NCI-H1694 (cell line): ENCODE results near the gene ZNF132.
A peak's percentile ranks its signal among the peaks of the same experiment; 100 is the strongest.
"Not testable (repeated sequence)": the region's sequence is repeated elsewhere in the genome, so short reads cannot be mapped to it uniquely, and the experiment has no call there.

Experiments used
- DNase-seq: peaks from one replicate; lab custom pipeline; 2025; lab: John Stamatoyannopoulos, UW

The ZNF132 gene

GRCh38 chr19:58406818-58407657 lies 32.9 kb downstream of the ZNF132 start:
- no peak for DNase-seq

GRCh38 chr19:58403920-58404478 lies 36.0 kb downstream of the ZNF132 start:
- not testable (repeated sequence) for DNase-seq

DNA sequence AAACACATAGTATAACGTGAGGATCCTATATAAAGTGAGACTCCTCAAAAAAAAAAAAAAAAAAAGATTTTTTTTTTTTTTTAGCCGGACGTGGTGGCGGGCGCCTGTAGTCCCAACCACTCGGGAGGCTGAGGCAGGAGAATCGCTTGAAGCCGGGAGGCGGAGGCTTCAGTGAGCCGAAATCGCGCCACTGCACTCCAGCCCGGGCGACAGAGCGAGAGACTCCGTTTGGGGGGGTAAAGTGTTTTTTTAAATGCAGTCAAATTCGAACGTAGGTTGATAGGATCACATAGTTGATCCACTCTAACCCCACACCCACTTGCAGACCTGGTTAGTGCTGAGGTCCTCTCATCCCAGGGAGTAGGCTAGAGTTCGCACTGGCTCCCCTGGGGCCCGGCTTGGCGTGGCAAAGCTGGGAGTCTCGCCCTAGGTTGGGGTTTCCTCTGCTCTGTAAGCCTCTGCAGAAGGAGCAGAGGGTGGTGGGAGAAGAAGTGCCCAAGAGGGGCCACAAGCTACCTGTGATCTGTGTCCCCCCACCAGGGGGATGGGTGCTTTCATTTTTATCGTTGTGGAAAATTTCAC lies 38.0 kb downstream of the ZNF132 start:
- no peak for DNase-seq

DNA sequence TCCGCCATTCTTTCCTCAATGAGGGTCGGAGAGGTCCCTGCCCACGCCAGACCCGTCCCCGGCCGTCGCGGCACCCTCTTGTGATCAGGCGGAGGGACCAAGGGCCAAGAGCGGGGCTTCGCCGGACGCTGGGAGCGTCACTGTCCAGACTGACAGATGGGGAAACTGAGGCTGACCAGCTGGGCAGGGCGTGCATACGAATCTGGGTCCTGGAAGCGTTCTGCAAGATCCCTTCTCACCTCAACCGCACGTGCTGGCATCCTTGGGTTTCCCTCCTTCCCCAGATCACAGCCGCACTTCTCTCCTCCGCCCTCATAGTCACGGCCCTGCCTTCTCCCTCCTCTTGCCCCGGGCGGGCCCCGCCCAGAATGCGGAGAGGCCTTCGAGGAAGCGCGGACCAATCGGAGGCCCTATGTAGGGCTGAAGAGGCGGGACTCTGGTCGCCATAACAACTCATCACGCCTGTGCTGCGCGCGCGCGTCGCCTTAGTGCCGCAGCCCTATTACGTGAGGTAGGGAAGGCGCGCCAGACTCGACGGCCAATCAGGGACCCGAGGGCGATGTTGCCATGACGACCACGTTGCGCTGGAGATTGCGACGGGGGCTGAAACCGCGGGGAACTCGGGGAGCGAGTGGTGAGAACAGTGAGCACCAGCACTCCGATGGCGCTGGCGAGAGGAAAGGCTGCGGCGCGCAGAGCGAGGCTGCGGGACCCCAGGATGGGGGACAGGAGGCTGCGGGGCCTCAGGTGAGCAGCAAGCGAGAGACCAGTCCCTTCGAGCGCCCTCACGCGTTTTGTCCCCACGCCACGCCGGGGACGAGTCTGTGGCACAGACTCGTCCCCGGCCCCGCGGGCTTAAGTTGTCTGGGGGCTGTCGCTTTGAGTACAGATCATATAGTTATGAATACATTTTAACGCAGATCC lies 38.8 kb downstream of the ZNF132 start:
- DNase-seq = peak; percentile 99

DNA sequence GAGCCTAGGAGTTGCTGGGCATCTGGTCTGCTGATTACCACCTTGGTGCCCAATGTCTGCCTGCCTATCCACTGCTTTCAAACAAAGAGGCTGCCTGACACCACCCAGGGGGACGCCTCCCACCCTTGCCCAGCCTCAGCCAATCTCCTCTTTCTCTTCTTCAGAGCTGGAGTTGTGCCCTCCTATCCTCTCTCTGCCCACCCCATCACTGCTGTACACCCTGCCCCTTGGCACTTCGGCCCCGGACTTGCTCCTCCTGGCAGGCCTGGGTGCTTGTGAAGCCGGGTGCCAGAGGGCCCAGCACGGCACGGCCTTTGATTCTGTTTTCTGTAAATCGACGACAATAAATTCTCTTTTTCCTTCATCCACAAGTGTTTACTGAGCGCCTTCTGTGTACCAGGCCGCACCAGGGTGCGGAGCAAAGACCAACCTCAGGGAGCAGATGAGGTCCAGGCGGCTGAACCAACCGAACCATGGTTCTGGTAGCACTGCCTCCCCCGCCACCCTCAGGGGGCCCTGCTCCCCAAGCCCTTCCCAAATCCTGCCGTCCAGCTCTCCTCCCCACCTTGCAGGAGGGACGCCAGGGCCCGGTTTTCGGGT lies 39.5 kb downstream of the ZNF132 start:
- peak; percentile 45 for DNase-seq

DNA sequence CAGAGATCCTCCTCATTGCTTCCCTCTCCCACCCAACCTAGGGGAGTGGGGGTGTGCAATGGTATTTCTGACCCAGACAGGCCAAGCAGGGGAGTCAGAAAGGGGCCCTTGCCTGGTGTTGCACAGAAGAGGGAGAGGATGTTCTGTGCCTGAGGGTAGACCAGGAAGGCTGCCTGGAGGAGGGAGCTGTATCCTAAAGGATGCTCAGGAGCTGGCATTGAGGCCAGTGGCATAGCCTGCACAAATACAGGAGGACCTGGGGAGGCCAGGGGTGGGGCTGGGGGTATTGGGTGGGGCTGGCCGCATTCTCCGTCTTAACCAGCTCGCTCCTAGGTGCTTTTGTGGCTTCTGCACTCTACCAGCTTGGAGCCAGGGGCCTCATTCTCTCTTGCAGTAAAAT lies 40.0 kb downstream of the ZNF132 start:
- no peak for DNase-seq

GRCh38 chr19:58398545-58398944 lies 41.4 kb downstream of the ZNF132 start:
- no peak for DNase-seq

DNA sequence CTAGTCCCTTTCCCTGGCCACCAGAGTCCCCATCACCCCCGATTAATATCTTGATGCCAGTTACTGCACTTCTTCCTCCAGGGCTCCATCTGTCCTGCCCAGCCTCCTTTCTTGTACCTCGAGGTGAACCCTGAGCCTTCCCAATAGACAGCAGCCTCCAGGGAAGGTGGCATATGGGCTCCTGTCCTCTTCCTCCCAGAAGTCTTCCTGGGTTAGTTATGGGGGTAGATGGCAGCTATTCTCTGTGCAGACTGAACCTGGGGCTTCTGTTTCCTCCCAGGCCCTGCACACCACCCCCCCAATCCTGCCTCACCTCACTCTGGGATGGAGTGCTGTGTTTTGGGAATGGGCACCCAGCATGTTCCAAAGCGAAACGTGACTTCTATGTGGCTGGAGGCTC lies 41.9 kb downstream of the ZNF132 start:
- no peak for DNase-seq

DNA sequence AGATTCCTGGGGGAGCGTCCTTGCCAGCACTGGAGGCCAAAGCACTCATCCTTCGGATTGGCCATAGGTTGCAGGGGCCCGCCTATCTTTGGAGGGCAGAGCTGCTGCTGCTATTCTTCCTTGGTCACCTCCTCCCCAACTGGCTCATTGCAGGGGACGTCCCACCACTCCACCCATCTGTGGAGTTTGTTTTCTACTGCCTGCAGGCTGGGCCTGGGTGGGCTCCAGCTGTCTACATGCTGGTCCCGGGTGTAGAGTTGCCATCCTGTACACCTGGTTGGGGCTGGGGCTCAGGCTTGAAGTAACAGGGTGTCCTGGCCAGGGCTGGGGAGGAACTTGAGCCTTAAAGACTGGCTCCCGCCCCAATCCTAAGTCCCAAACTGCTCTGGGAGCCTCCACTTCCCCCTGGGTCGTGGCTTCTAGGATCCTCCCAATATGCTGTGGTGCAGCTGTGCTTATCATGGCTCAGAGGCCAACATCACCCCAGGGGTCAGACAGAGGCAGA lies 42.4 kb downstream of the ZNF132 start:
- DNase-seq = no peak

GRCh38 chr19:58396691-58397532 lies 43.0 kb downstream of the ZNF132 start:
- DNase-seq = no peak

DNA sequence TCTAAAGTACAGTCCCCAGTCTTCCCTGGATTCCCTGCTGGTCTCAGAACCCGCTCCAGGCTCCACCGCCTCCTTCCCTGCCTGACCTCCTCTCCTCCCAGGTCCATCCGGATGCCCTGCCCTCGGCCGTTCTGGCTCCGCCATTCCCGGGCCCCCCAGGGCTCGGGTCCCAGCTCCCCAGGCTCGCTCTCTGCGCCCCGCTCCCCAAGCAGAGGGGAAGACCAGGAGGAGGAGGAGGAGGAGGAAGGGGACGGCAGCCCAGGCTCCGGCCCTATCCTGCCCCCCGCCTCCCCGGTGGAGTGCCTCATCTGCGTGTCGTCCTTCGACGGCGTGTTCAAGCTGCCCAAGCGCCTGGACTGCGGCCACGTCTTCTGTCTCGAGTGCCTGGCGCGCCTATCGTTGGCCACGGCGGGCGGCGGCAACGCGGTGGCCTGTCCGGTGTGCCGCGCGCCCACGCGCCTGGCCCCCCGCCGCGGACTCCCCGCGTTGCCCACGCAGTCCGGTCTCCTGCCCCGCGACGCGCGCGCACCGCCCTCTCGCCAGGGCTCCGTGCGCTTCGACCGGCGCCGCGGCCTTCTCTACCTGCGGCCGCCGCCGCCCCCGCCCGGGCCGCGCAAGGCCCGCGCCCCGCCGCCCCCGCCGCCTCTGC lies 43.9 kb downstream of the ZNF132 start:
- DNase-seq = no peak

- DNase-seq = no peak
Observed at GRCh38 chr19:58395220-58395978, 44.6 kb downstream of the ZNF132 start, which contains the start of gene RNF225. Gene RNF225 (plus strand): TSS chr19:58395656. CDS start chr19:58396090, 434 bp downstream.

GRCh38 chr19:58394821-58395219 lies 45.1 kb downstream of the ZNF132 start:
- DNase-seq = no peak

- no peak for DNase-seq
Observed at GRCh38 chr19:58393725-58394033, 46.3 kb downstream of the ZNF132 start.

DNA sequence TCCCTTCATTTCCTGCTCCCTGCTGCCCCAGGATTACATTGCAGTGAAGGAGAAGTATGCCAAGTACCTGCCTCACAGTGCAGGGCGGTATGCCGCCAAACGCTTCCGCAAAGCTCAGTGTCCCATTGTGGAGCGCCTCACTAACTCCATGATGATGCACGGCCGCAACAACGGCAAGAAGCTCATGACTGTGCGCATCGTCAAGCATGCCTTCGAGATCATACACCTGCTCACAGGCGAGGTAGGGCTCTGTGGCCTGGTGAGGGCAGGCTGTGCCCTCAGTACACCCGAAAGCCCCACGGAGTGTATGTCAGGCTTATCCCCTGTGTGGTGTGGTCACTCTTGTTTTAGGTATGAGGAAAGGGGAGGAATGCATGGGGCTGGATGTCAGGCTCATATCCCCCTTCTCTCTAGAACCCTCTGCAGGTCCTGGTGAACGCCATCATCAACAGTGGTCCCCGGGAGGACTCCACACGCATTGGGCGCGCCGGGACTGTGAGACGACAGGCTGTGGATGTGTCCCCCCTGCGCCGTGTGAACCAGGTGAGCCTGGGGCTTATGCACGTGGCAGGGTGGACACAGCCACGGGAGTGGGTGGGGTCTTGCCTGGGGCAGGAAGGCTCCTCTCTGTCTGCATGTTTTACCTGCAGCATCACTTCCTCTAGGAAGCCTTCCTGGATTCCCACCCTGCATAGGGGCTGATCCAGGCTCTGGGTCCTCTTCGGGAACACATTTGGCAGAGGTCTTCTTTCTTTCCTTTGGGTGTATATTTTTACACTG lies 46.8 kb downstream of the ZNF132 start:
- no peak for DNase-seq

- DNase-seq = no peak
Observed at GRCh38 chr19:58388175-58388526, 51.8 kb downstream of the ZNF132 start.

GRCh38 chr19:58387338-58388174 lies 52.4 kb downstream of the ZNF132 start:
- DNase-seq = peak; percentile 40
